Sigmoid colon (tissue), 4 donors: ENCODE data around the gene SELENOO.

Source experiments
- CTCF ChIP-seq, 4 experiments: fragments of 450-650 bp in 3 of 4; fragments of 200-600 bp in 1 of 4; IDR thresholded peaks; one replicate each; pipeline ENCODE4 v1.5.1; 2016 to 2019; ENCODE audit warnings: antibody characterized with exemption in 4 of 4, mild to moderate bottlenecking in 3 of 4, moderate library complexity in 2 of 4
- EP300 ChIP-seq, 4 donors: sonication (generic); formaldehyde crosslinking; IDR thresholded peaks; one replicate each; pipeline ENCODE4 v1.6.1; 2017; ENCODE audit warnings: antibody characterized with exemption in 4 of 4
- POLR2A ChIP-seq, 2 donors: fragments of 450-650 bp; IDR thresholded peaks; one replicate each; pipeline ENCODE4 v1.6.1; 2016; ENCODE audit warnings: antibody characterized with exemption in 2 of 2, mild to moderate bottlenecking in 2 of 2, moderate library complexity in 2 of 2
- POLR2AphosphoS5 ChIP-seq, 4 donors: sonication (generic); formaldehyde crosslinking; IDR thresholded peaks; one replicate each; pipeline ENCODE4 v1.6.1; 2017; ENCODE audit warnings: antibody characterized with exemption in 4 of 4

GRCh38 chr22:50210378-50211139 is 9.7 kb downstream of the SELENOO start:
- TF ChIP-seq CTCF (IDR thresholded peaks at IDR 0.05) (no peak), POLR2A (IDR thresholded peaks at IDR 0.05) (no peak), EP300 (IDR thresholded peaks at IDR 0.05) (no peak), POLR2AphosphoS5 (IDR thresholded peaks at IDR 0.05) (no peak)
